SK-MEL-5 (cell line): ENCODE results near the gene IFNL4. TPM values are rescaled to one million over a fixed set of nuclear protein-coding genes. Genes with fewer than 3 reads are reported as not detected.
"Not testable (repeated sequence)": the region's sequence is repeated elsewhere in the genome, so short reads cannot be mapped to it uniquely, and the experiment has no call there.

ENCODE experiments used
- DNase-seq: peaks from one replicate; pipeline ENCODE4 v3.0.0-alpha.2; 2016; ENCODE audit warnings: low read depth, low spot score
- in situ Hi-C: cut with HindIII; loops from 2 replicates; pipeline ENCODE4 v1.10.0; 2016; ENCODE audit warnings: low sequenced_read_pairs, high pct_unique_total_duplicates, low pct_unique_long_range_greater_than_20kb
- total RNA-seq: library from RNA; depleted of rRNA; stranded (reverse); fragments of >200 nt; shearing (Covaris generic); gene quantifications from 2 replicates; pipeline ENCODE4 v1.2.3, GENCODE V29; 2014

Gene IFNL4
- total RNA-seq, 1 experiment from 2014 or later, result not detected

- in situ Hi-C loops, result no loop called here
- no peak for DNase-seq
These were observed 9.7 kb downstream of the IFNL4 start for GRCh38 chr19:39238944-39239343.

- no peak for DNase-seq
- in situ Hi-C loops, result no loop called here
These were observed 10.4 kb downstream of the IFNL4 start for GRCh38 chr19:39238209-39238608.

GRCh38 chr19:39237200-39238184 lies 11.2 kb downstream of the IFNL4 start:
- no peak for DNase-seq
- in situ Hi-C loops, result no loop called here

GRCh38 chr19:39236527-39236926 lies 12.1 kb downstream of the IFNL4 start:
- in situ Hi-C loops, result no loop called here
- no peak for DNase-seq

- DNase-seq, result no peak
- in situ Hi-C loops, result no loop called here
These were observed 15.9 kb downstream of the IFNL4 start for GRCh38 chr19:39232708-39233107.

GRCh38 chr19:39230096-39230764 lies 18.4 kb downstream of the IFNL4 start:
- in situ Hi-C loops, result no loop called here
- no peak for DNase-seq

- in situ Hi-C loops, result no loop called here
- peak; percentile 22 for DNase-seq
These were observed 23.7 kb downstream of the IFNL4 start for GRCh38 chr19:39224910-39225309.

GRCh38 chr19:39223703-39224279 lies 24.9 kb downstream of the IFNL4 start:
- peak; percentile 46 for DNase-seq
- in situ Hi-C loops, result no loop called here

- DNase-seq, in situ Hi-C loops: not testable (repeated sequence)
These were observed 29.5 kb downstream of the IFNL4 start for GRCh38 chr19:39219108-39219507.

GRCh38 chr19:39218230-39219007 lies 30.2 kb downstream of the IFNL4 start:
- DNase-seq, result no peak
- in situ Hi-C loops, result no loop called here

GRCh38 chr19:39217094-39217493 lies 31.6 kb downstream of the IFNL4 start:
- in situ Hi-C loops, result no loop called here
- DNase-seq, result no peak

GRCh38 chr19:39215323-39215722 lies 33.3 kb downstream of the IFNL4 start:
- in situ Hi-C loops, DNase-seq: not testable (repeated sequence)

GRCh38 chr19:39212375-39212742 lies 36.3 kb downstream of the IFNL4 start:
- in situ Hi-C loops, result no loop called here
- DNase-seq, result peak; percentile 56

GRCh38 chr19:39211731-39212374 lies 36.8 kb downstream of the IFNL4 start:
- in situ Hi-C loops, result no loop called here
- no peak for DNase-seq

GRCh38 chr19:39209196-39209595 lies 39.5 kb downstream of the IFNL4 start:
- in situ Hi-C loops, result no loop called here
- no peak for DNase-seq

GRCh38 chr19:39208175-39208795 lies 40.4 kb downstream of the IFNL4 start:
- in situ Hi-C loops, result no loop called here
- DNase-seq, result no peak

- in situ Hi-C loops, result no loop called here
- DNase-seq, result no peak
These were observed 41.3 kb downstream of the IFNL4 start for GRCh38 chr19:39207293-39207836.
